H1 (cell line): ENCODE measurements around the gene LRRC74B. TPM values are rescaled to one million over a fixed set of nuclear protein-coding genes. Genes with fewer than 3 reads are reported as not detected.

ENCODE experiments used
- microRNA counts: library from miRNA; unstranded; fragments of <30 nt; microRNA quantifications from one replicate; lab custom pipeline; 2015
- microRNA-seq, 2 experiments: library from miRNA; unstranded; fragments of <30 nt; microRNA quantifications; one replicate each; pipeline versions ENCODE4 to v1.2.0, GENCODE V29; 2016 to 2020; ENCODE audit warnings: borderline microRNAs expressed in 2 of 2, borderline number of aligned reads in 2 of 2, borderline replicate concordance in 1 of 2
- polyA plus RNA-seq, 7 experiments: library from polyadenylated mRNA; depleted of rRNA in 3 of 7; stranded (reverse) in 5 of 7; unstranded in 2 of 7; fragments of >200 nt in 5 of 7; fragments of 200-250 nt in 2 of 7; gene quantifications; 1 replicate in 5 of 7; 2 replicates in 1 of 7; 4 replicates in 1 of 7; pipeline versions ENCODE4 v1.2.1 to v1.2.3, GENCODE V29; 2011 to 2013; ENCODE audit warnings: missing spikeins in 2 of 7, mixed read lengths in 2 of 7
- small RNA-seq: library from polyadenylated mRNA; stranded (forward); fragments of <200 nt; extraction: miRNeasy Mini kit (QIAGEN cat#:217004); gene quantifications from one replicate; pipeline ENCODE3, GENCODE V24; 2013; ENCODE audit not compliant: insufficient read depth
- total RNA-seq: library from RNA; stranded (reverse); fragmentation: NEBNext Ultra II Directional; extraction: Animal tissue kit (Norgen Biotek cat#: 25700); gene quantifications from 2 replicates; pipeline ENCODE4 v1.2.1, GENCODE V29; 2021

Gene LRRC74B
- total and polyA plus RNA-seq, 2 of the 8 experiments (the other 6 are each of a cell fraction or from before 2014, with no cell fraction given): not detected

MicroRNA genes within 50 kb of the gene (microRNA counts, 767-probe panel; counts per million panel counts)
- microRNA hsa-miR-649 (lab: Ali Mortazavi, UCI): 879 counts per million, percentile 95 among the panel's probes with 10 or more counts

Small RNAs within 50 kb of the gene (microRNA-seq; reads per million reads assigned to microRNA genes)
- 0 reads per million in 2 experiments for gene MIR649

Small RNAs within 50 kb of the gene (small RNA-seq; reads per million reads assigned to genes)
- not detected for gene MIR649

Other genes with a start within 250 kb of the LRRC74B start
- 34.0 and 37.7 TPM in 2 replicates for gene PI4KA, start 187.1 kb upstream of the LRRC74B start, total RNA-seq
- gene PI4KA, start 187.1 kb upstream of the LRRC74B start, polyA plus RNA-seq (2011; rRNA removed): 22.5 and 28.3 TPM in 2 replicates
- gene SNAP29, start 186.9 kb upstream of the LRRC74B start, total RNA-seq: 11.2 and 15.0 TPM in 2 replicates
- gene SNAP29, start 186.9 kb upstream of the LRRC74B start, polyA plus RNA-seq (2011; rRNA removed): 7.1 and 11.8 TPM in 2 replicates
- 94.5 and 97.2 TPM in 2 replicates for gene CRKL, start 128.5 kb upstream of the LRRC74B start, total RNA-seq
- gene CRKL, start 128.5 kb upstream of the LRRC74B start, polyA plus RNA-seq (2011; rRNA removed): 34.5 and 43.7 TPM in 2 replicates
- gene AIFM3, start 78.7 kb upstream of the LRRC74B start, total RNA-seq: 0.86 and 1.4 TPM in 2 replicates
- gene AIFM3, start 78.7 kb upstream of the LRRC74B start, polyA plus RNA-seq (2011; rRNA removed): 1.4 and 2.1 TPM in 2 replicates
- 29.8 and 31.0 TPM in 2 replicates for gene LZTR1, start 63.6 kb upstream of the LRRC74B start, total RNA-seq
- gene LZTR1, start 63.6 kb upstream of the LRRC74B start, polyA plus RNA-seq (2011; rRNA removed): 22.3 and 32.4 TPM in 2 replicates
- gene THAP7, start 43.8 kb upstream of the LRRC74B start, total RNA-seq: 16.2 and 16.9 TPM in 2 replicates
- 32.5 and 40.1 TPM in 2 replicates for gene THAP7, start 43.8 kb upstream of the LRRC74B start, polyA plus RNA-seq (2011; rRNA removed)
- not detected in 2 replicates for gene P2RX6, start 30.8 kb upstream of the LRRC74B start, total RNA-seq
- 0.09 and 0.16 TPM in 2 replicates for gene P2RX6, start 30.8 kb upstream of the LRRC74B start, polyA plus RNA-seq (2011; rRNA removed)
- gene SLC7A4, start 13.4 kb upstream of the LRRC74B start, total RNA-seq: 0.27 TPM in 1 of 2 replicates, not detected in the other
- gene SLC7A4, start 13.4 kb upstream of the LRRC74B start, polyA plus RNA-seq (2011; rRNA removed): 0.88 and 0.92 TPM in 2 replicates